ENCODE results near the gene ALG1L2.
"Not testable (repeated sequence)": the region's sequence is repeated elsewhere in the genome, so short reads cannot be mapped to it uniquely, and the experiment has no call there.

Gene ALG1L2

DNA sequence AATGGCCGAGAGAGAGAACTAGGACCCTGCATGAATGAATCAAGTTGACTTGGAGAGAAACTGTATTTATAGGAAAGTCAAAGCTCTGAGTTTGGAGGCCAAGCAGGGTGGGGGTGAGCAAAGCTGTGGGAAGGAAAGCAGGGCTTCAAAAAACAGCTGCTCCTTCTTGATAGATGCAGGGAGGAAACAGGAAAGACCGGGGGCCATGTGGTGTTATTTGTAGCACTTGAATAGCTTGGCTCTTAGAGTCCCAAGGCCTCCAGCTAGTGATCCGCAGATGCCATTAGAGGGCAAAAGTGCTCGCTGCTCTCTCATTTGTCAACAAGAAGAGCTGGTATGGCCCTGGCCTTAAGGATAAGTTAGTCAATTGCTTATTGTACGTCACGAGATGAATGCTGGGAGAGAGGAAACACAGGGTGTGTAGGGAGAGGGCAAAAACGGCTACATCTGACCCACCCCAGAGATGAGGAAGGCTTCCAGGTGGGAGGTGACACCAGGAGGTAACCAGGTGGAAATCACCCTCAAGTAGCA is at the start of gene ALG1L2:
Gene ALG1L2 (plus strand): TSS at position 481 of the 531 bp plus-strand sequence. CDS start 186 bp downstream, outside the sequence.
- DNase-seq: no peak

DNA sequence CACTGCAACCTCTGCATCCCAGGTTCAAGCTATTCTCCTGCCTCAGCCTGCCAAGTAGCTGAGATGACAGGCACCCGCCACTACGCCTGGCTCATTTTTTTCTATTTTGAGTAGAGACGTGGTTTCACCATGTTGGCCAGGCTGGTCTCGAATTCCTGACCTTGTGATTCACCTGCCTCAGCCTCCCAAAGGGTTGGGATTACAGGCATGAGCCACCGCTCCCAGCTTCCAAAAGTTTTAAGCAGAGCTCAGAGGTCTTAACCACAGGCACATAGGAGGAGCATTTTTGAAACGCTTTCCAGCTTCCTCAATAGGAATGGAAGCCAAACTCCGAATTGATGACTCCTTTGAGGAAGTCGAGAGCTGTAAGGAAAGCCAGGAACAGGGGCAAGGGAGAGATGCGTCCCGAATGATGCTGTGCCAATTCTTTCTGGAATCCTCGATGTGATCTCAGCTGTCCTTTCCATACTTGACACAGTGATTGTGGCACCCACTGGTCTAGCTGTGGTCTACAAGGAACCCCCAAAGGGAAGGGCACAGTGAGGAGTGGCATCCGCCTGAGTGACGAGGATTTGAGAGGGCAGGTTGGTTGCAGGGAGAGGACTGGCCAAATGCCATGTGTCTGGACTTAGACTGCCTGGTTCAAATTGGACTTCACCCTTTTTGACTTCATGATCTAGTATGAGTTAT is 44.4 kb upstream of the ALG1L2 start:
- not testable (repeated sequence) for DNase-seq

DNA sequence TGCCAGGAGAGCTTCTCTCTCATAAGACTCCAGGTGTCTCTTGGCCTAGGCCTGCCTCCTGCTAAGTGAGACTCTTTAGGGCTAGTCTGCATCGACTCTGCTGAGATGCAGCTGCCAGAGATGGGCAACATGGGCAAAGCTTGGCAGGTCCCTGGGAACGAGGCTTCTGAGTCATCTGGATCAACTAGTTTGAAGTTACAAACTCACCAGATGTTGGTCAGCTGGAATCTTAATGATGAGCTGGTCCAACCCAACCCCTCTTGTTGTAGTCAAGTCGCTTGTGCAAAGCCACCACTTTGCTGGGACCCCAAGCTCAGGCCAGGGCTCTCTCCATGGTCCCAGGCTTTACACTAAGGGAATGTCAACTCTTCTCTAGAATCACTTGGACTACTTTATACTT is 38.9 kb upstream of the ALG1L2 start:
- not testable (repeated sequence) for DNase-seq

DNA sequence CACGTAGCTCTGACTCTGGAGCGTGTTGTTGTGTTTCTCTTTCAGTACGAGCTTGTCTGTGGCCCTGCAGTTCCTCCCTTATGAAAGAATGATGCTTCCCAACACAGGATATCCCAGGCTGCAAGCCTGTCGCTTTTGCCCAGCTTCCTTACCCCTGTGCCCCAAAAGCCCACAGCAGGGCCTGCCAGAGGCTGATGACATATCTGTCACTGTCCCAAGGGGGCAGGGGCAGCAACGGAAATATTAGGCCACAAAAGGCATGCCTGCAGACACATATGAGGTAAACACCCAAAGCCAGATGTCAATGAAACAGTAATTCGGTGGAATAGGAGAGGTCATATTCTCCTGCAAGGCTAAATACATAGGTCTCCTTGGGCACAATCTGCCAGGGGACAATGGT is 38.0 kb upstream of the ALG1L2 start:
- DNase-seq: not testable (repeated sequence)

GRCh38 chr3:130044370-130044769 is 37.3 kb upstream of the ALG1L2 start:
- no peak for DNase-seq

GRCh38 chr3:130048726-130049125 is 32.9 kb upstream of the ALG1L2 start:
- no peak for DNase-seq

GRCh38 chr3:130052366-130052765 is 29.3 kb upstream of the ALG1L2 start:
- not testable (repeated sequence) for DNase-seq

DNA sequence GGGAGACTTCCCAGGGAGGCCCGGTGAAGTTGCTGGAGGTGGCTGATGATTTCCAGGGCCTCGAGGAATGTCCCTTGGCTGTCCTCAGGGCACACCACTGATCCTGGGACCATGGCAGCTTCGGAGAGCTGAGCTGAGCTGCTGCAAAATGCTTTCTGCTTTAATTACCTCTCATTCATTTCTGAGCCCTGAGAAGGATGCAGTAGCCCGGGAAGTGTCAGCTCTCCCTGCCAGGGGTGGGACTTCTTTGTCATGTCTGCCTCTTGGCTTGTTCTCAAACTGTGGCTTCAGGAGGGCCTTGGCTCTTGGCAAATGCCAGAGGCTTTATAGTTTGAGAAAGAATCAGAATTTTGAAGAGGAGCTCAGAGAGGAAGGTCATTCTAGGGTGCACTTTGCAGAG is 28.7 kb upstream of the ALG1L2 start:
- DNase-seq: not testable (repeated sequence)

DNA sequence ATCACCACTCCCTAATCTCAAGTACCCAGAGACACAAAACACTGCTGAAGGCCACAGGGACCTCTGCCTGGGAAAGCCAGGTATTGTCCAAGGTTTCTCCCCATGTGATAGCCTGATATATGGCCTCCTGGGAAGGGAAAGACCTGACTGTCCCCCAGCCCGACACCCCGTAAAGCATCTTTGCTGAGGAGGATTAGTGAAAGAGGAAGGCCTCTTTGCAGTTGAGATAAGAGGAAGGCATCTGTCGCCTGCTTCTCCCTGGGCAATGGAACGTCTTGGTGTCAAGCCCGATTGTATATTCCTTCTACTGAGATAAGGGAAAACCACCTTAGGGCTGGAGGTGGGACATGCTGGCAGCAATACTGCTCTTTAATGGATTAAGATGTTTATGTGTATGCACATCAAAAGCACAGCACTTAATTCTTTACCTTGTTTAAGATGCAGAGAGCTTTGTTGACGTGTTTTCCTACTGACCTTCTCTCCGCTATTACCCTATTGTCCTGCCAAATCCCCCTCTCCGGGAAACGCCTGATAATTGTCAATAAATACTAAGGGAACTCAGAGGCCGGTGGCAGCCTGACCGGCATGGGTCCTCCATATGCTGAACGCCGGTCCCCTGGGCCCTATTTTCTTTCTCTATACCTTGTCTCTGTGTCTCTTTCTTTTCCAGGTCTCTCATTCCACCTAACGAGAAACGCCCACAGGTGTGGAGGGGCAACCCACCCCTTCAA is 23.9 kb upstream of the ALG1L2 start:
- DNase-seq: not testable (repeated sequence)

DNA sequence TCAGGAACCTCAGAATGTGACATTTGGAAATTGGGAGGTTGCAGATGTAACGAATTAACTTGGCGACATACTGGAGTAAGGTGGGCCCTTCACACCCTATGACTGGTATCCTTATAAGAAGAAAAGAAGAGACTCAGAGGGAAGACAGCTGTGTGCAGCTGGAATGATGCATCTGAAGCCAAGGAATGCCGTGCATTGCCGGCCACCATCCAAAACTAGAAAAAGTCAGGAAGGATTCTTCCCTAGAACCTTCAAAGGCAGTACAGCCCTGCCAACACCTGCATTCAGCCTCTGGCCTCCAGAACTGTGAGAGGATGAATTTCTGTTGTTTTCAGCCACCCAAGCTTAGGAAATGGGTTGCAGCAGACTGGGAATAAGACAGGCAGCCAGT is 23.4 kb upstream of the ALG1L2 start:
- not testable (repeated sequence) for DNase-seq

DNA sequence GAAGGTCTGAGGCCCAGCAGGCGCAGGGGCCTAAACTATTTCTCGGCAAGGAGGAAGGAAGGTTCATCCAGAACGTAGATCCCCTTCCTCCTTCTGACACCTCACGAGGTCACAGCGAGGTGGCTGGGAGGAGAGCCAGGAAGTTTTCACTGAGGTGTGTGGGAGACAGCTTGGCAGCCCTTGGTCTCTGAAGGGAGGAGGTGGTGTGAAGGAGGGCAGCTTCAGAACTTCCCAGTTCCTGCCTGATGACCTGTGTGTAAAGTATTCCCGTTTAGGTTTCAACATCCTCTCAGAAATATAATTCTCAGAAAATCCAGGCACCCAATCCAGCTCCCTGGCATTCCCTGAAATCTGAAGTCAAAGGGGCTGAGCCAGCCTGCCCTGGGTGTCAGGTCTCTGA is 22.9 kb upstream of the ALG1L2 start:
- DNase-seq: not testable (repeated sequence)

DNA sequence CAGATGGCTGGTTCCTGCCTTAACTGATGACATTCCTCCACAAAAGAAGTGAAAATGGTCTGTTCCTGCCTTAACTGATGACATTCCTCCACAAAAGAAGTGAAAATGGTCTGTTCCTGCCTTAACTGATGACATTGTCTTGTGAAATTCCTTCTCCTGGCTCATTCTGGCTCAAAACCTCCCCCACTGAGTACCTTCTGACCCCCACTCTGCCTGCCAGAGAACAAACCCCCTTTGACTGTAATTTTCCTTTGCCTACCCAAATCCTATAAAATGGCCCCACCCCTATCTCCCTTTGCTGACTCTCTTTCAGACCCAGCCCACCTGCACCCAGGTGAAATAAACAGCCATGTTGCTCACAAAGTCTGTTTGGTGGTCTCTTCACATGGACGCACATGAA is 22.5 kb upstream of the ALG1L2 start:
- not testable (repeated sequence) for DNase-seq

GRCh38 chr3:130073582-130073981 is 8.0 kb upstream of the ALG1L2 start:
- DNase-seq: no peak

GRCh38 chr3:130077636-130078035 is 4.0 kb upstream of the ALG1L2 start:
- no peak for DNase-seq

- DNase-seq: not testable (repeated sequence)
These were observed 1.9 kb downstream of the ALG1L2 start for GRCh38 chr3:130083363-130084090.

- no peak for DNase-seq
These were observed 2.9 kb downstream of the ALG1L2 start for GRCh38 chr3:130084436-130084980.

- DNase-seq: no peak
These were observed 4.2 kb downstream of the ALG1L2 start for GRCh38 chr3:130085881-130086280.

- not testable (repeated sequence) for DNase-seq
These were observed 5.0 kb downstream of the ALG1L2 start for GRCh38 chr3:130086628-130087027.

GRCh38 chr3:130088061-130088460 is 6.4 kb downstream of the ALG1L2 start:
- DNase-seq: no peak

DNA sequence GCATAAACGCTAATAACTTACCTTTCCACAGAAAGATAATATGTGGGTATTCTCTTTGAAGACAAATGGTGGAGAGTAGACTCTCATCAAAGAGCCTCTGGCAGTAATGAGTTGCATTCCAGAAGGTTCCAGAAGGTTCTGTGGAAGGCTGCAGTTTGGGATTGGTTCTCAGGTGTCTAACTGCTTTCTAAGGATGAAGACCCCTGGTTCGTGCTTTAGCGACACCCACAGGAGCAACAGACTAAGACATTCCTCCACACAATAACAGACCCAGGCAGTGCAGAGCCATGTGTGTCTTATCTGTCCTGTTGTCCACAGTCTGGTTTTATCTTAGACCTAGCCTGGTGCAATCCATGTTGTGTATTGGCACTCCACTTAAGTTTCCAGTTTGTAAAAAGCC is 9.1 kb downstream of the ALG1L2 start:
- DNase-seq: not testable (repeated sequence)

DNA sequence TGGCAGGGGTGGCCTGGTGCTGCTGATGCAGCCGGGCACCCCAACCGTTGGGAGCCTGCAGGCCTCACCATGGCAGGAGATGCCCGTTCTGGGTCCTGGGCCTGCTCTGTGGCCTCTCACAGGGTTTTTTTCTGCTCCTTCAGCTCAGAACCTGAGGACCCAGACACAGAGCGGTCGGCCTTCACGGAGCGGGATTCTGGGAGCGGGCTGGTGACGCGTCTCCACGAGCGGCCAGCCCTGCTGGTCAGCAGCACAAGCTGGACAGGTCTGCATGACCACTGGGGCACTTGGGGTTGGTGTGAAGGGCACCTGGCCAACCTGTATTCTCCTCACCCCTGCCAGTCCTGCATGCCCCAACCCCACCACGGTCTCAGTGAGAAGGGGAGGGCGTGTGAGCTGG is 10.3 kb downstream of the ALG1L2 start:
- no peak for DNase-seq

- DNase-seq: peak; percentile 7
These were observed 12.2 kb downstream of the ALG1L2 start for GRCh38 chr3:130093741-130094391.
